ENCODE measurements around the gene LPIN1. TPM values are rescaled to one million over a fixed set of nuclear protein-coding genes. Genes with fewer than 3 reads are reported as not detected.

LPIN1 gene
- total RNA-seq, 1 experiment from 2014 or later: 4.4 TPM

GRCh38 chr2:11765501-11765900 is 19.1 kb downstream of the LPIN1 start:
- H2BK120ac ChIP-seq (ENCODE audit: low read depth, low read length, poor library complexity, severe bottlenecking): no peak overlapping the region
- H3K9me3 ChIP-seq (ENCODE audit: control insufficient read depth, low read depth, low read length): no peaks in the 10 kb centered on the region
- no peaks in the 10 kb centered on the region for H3K27me3 ChIP-seq (ENCODE audit: insufficient read depth, low read length)
- no peak overlapping the region for H2BK20ac ChIP-seq (ENCODE audit: low read depth, low read length, poor library complexity, severe bottlenecking)
- no peak overlapping the region for H2BK12ac ChIP-seq (ENCODE audit: insufficient read length, low read depth, low read length)
- H3K23me2 ChIP-seq (ENCODE audit: insufficient read length, low read depth, low read length, poor library complexity, severe bottlenecking): no peaks in the 10 kb centered on the region
- H3K23ac ChIP-seq (ENCODE audit: insufficient read length, low read depth, low read length): no peak overlapping the region
- no peak overlapping the region for H3K27ac ChIP-seq (ENCODE audit: insufficient read length, low read depth, low read length)
- no peak overlapping the region for H4K5ac ChIP-seq (ENCODE audit: insufficient read length, low read depth, low read length)
- H2BK5ac ChIP-seq (ENCODE audit: insufficient read length, low read length): no peak overlapping the region
- no peaks in the 10 kb centered on the region for H4K20me1 ChIP-seq (ENCODE audit: control insufficient read depth, insufficient read depth, insufficient read length)
- no peak overlapping the region for H2AK5ac ChIP-seq (ENCODE audit: insufficient read length, low read length)
- Mint-ChIP-seq H3K9me3 (peaks cover 2 to 6% of the 10 kb centered on the region in 2 experiments; a peak in 3 of 5 replicates), H3K27me3 (ENCODE audit: low read depth) (no peaks in the 10 kb centered on the region; the same call in 1 of the 2 replicates), H3K4me3 (no peak overlapping the region), H3K36me3 (ENCODE audit: insufficient read depth in 1 of 3, low read depth in 3 of 3) (peaks cover 26 to 39% (median 38%) of the 10 kb centered on the region in 3 experiments), H3K27ac (no peak overlapping the region), H3K4me1 (peaks cover 6 to 17% of the 10 kb centered on the region in 2 experiments; a peak in 3 of 4 replicates)
- no peaks in the 10 kb centered on the region for H3K4me1 ChIP-seq (ENCODE audit: insufficient read depth, low read length)
- TF ChIP-seq CTCF (conservative IDR thresholded peaks at IDR 0.05): no peak
- no peak overlapping the region for H3T11ph ChIP-seq (ENCODE audit: low read length)
- no peak overlapping the region for H3K4ac ChIP-seq (ENCODE audit: low read depth, low read length)
- H3K18ac ChIP-seq (ENCODE audit: insufficient read length, low read depth, low read length): no peak overlapping the region
- no peaks in the 10 kb centered on the region for H3K79me2 ChIP-seq (ENCODE audit: insufficient read depth, low read length)
- H3K4me2 ChIP-seq (ENCODE audit: insufficient read depth, insufficient read length, low read length): no peak overlapping the region
- WGBS (ENCODE audit: extremely low coverage, insufficient read length, low lambda C conversion rate): no CpG with 5 or more reads among the region's 13 CpGs
- H3K79me1 ChIP-seq (ENCODE audit: insufficient read depth, low read depth, low read length, poor library complexity, severe bottlenecking): no peaks in the 10 kb centered on the region
- no peak overlapping the region for H3K9ac ChIP-seq (ENCODE audit: extremely low read depth, insufficient read length, low read length)
- H4K8ac ChIP-seq (replicated peaks; ENCODE audit: insufficient read length, low read depth, low read length): no peak overlapping the region
- no peak overlapping the region for H2AFZ ChIP-seq (ENCODE audit: low read length)
- no peak overlapping the region for H2BK15ac ChIP-seq (ENCODE audit: low read depth, low read length)
- no peak overlapping the region for H4K91ac ChIP-seq (ENCODE audit: insufficient read length, low read depth, low read length)
- no peak overlapping the region for H3K14ac ChIP-seq (ENCODE audit: insufficient read depth, low read length)
- no peak overlapping the region for H3K56ac ChIP-seq (ENCODE audit: insufficient read length, low read depth, low read length)
- no peak for DNase-seq

Data from H9 (cell line).